Pericardium fibroblast (primary cell): ENCODE measurements around the gene CFAP99. TPM values are rescaled to one million over a fixed set of nuclear protein-coding genes. Genes with fewer than 3 reads are reported as not detected.

Experiments
- total RNA-seq: library from RNA; depleted of rRNA; stranded (reverse); fragments of >200 nt; gene quantifications from 2 replicates; pipeline ENCODE4 v1.2.3, GENCODE V29; 2015

Gene CFAP99
- total RNA-seq: not detected in 2 replicates

DNA sequence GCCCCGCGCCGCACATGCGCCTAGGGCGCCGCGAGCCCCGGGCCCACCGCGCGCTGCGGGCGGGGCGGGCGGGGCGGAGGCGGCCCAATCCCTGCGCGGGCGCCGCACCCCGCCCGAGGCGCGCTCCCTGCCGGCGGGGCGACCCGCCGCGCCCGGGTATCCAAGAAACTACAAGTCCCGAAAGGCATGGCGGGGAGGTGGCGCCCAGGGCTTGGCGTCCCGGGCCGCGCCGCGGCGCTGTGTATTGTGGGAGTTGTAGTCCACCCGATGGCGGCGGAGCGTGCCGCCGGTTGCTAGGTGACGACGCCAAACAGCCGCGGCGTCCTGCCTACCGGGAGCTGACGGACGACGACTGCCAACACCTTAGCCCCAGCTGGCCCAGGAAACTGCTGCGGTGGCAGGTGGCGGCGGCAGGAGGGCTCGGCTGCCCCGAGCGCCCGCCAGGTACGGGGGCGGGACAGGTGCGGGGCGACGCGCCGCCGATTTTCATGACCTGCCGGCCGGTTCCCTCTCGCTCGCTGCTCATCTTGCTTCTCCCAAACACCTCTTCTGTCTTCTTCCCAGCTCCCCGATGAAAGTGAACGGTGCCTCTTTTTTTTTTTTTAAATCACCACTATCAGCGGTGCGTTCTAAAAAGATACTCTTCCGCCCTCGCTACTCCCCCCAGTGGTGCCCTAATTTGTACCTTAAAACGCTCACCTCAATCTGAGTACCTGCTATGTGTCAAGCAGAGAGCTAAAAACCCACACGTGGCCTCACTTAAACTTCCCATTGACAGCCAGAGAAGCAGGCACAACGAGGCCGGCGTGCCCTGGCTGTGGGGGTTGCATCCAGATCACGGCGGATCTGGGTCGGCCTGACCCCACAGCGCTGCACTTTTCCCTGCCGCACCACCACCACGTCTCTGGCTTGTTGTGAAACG is at the start of gene CFAP99:
TSS of gene CFAP99 (plus strand) at position 306 of the 922 bp plus-strand sequence.

GRCh38 chr4:2417765-2418649 is 748 bp upstream of the CFAP99 start, which contains the start of gene ZFYVE28:
Gene ZFYVE28, minus strand, starts transcription at chr4:2418645. Its CDS starts 322 bp downstream, at chr4:2418323.

DNA sequence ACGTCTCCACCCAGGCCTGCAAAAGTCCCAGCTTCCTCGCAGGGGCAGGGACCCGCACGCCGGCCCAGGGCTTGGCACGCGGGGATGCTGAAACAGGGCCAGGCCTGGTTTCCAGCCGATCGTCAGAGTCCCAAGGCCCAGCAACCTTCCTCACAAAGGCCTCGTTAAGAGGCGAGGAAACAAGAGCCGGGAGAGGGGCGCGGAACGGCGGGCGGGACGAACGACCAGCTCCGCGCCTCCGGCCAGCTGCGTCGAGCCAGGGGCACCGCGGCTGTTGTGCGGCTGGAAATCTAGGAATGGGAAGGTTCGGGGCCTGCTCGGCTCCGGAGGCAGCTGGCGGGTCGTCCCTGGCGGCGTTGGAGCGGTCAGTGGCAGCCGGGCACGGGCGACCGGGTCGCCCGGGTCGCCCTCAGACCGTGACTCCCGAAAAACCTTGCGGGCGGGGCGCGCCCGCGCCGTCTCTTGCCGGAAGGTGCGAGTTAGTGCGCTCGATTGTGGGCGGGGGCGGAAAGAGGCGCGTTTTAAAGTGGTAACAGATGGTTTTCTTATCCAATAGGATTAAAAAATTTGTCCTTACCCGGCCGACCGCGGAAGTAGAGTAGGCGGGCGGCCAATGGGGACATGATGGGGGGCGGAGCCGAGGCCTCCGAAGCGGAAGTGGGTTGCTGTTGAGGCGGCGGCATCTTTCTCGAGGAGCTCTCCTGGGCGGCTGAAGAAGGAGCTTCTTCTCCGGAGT is 49.9 kb downstream of the CFAP99 start, which contains the start of gene RNF4:
TSS of gene RNF4 (plus strand) at position 651 of the 736 bp plus-strand sequence. CDS start 21,388 bp downstream, outside the sequence.

Other genes with a start within 250 kb of the CFAP99 start
- 4.6 and 5.3 TPM in 2 replicates for gene HAUS3, start 176.8 kb upstream of the CFAP99 start, total RNA-seq
- 1.1 and 1.9 TPM in 2 replicates for gene POLN, start 176.8 kb upstream of the CFAP99 start, total RNA-seq
- 93.1 and 94.6 TPM in 2 replicates for gene MXD4, start 156.8 kb upstream of the CFAP99 start, total RNA-seq
- gene ZFYVE28, start 310 bp upstream of the CFAP99 start, total RNA-seq: 6.8 TPM in 2 replicates
- gene RNF4, start 50.2 kb downstream of the CFAP99 start, total RNA-seq: 47.0 and 53.0 TPM in 2 replicates
- 12.7 and 16.9 TPM in 2 replicates for gene FAM193A, start 117.7 kb downstream of the CFAP99 start, total RNA-seq